ENCODE results near the gene ZNF581. TPM values are rescaled to one million over a fixed set of nuclear protein-coding genes. Genes with fewer than 3 reads are reported as not detected.

The ZNF581 gene
- total RNA-seq, 2 donors from 2014 or later, result 7.5 to 8.6 TPM

DNA sequence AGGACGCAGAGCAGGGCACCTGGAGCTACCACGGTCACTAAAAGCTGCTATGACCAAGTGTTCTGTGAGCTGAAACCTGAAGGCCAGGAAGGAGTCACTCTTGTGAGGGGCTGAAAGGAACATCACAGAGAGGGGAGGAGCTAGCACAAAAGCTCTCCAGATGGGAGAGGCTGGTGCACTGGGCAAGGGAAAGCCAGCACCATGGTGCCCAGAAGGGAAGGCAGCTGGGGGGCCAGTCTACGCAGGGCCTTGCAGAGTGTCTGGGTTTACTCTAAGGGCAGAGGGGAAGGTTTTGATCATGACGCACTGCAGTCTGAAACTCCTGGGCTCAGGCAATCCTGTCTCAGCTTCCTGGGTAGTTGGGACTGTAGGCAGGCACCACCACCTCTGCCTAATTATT is 6.7 kb upstream of the ZNF581 start:
- no peaks in the 10 kb centered on the region for H3K36me3 ChIP-seq
- H3K27ac ChIP-seq, result no peak overlapping the region
- no peak for DNase-seq (ENCODE audit: low spot score)
- H3K4me1 ChIP-seq, result peaks cover 0 to 52% of the 10 kb centered on the region in 2 donors
- no peaks in the 10 kb centered on the region for H3K27me3 ChIP-seq
- H3K9me3 ChIP-seq, result no peaks in the 10 kb centered on the region
- TF ChIP-seq, protein P1, sequence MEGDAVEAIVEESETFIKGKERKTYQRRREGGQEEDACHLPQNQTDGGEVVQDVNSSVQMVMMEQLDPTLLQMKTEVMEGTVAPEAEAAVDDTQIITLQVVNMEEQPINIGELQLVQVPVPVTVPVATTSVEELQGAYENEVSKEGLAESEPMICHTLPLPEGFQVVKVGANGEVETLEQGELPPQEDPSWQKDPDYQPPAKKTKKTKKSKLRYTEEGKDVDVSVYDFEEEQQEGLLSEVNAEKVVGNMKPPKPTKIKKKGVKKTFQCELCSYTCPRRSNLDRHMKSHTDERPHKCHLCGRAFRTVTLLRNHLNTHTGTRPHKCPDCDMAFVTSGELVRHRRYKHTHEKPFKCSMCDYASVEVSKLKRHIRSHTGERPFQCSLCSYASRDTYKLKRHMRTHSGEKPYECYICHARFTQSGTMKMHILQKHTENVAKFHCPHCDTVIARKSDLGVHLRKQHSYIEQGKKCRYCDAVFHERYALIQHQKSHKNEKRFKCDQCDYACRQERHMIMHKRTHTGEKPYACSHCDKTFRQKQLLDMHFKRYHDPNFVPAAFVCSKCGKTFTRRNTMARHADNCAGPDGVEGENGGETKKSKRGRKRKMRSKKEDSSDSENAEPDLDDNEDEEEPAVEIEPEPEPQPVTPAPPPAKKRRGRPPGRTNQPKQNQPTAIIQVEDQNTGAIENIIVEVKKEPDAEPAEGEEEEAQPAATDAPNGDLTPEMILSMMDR (IDR thresholded peaks at IDR 0.05), result no peak
- H3K4me3 ChIP-seq, result no peak overlapping the region

DNA sequence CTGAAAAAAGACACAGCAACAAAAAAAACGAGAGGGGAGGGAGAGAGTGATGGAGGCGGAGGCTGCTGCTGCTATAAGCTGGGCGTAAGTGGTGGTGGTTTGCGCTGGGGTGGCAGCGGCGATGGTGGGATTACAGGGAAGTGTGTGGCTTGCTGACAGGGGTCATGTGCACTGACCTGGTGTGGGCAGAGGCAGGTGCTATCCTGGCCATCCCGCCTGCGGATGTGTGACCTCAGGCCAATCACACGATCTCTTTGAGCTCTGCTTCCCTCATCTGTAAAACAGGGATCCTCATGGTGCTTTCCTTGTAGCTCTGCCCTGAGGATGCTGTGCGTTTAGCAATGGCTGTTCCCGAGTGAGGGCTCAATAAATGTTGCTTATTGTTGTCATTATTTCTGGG is 5.9 kb upstream of the ZNF581 start:
- TF ChIP-seq, protein P1 (IDR thresholded peaks at IDR 0.05), result no peak
- DNase-seq (ENCODE audit: low spot score), result no peak
- Histone ChIP-seq H3K4me1 (peaks cover 0 to 61% of the 10 kb centered on the region in 2 donors), H3K36me3 (no peaks in the 10 kb centered on the region), H3K27ac (no peak overlapping the region), H3K27me3 (no peaks in the 10 kb centered on the region), H3K9me3 (no peaks in the 10 kb centered on the region), H3K4me3 (no peak overlapping the region)

DNA sequence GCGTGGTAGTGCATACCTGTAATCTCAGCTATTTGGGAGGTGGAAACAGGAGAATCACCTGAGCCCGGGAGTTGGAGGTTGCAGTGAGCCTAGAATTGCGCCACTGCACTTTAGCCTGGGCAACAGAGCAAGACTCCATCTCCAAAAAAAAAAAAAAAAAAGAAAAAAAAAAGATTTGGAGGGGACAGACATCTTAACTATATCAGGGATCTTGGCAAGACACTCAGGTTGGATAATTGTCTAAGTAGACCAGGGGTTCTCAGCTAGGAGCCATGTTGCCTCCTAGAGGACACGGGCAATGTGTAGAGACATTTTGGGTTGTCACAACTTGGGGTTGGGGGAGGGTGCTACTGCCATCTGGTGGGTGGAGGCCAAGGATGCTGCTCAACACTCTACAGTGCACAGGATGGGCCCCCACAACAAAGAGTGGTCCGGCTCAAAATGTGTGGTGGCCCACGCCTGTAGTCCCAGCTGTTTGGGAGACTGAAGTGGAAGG is 4.5 kb upstream of the ZNF581 start:
- Histone ChIP-seq H3K4me1 (peaks cover 0 to 70% of the 10 kb centered on the region in 2 donors), H3K27ac (no peak overlapping the region)

DNA sequence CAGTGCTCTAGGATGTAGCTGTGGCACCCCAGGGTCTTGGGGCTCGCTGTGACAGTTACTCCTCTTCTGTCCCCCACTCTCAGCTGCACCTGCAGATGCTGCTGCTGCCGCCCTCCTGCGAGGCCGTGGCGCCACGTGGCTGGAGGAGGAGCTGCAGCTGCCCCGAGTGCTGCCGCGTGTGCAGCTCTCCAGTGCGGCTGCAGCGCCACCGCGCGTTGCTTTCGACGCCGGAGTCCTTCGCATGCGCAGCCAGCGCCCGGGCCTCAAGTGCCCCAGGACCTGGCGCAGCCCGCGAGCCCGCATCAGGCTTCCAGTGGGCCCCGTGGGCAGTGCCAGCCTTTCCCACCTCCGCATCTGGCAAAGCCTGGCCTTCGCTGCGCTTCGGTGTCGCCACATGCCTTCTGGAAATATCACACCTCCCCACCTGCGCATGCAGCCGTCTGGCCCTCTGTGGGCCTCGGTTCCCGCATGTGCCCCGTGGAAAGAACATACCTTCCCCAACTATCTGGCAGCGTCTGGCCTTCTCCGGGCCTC is 3.3 kb upstream of the ZNF581 start:
- no peaks in the 10 kb centered on the region for H3K9me3 ChIP-seq
- peaks cover 0 to 78% of the 10 kb centered on the region in 2 donors for H3K4me1 ChIP-seq
- TF ChIP-seq, protein P1 (IDR thresholded peaks at IDR 0.05), result peak in 1 of 2 donors; percentile 66
- H3K4me3 ChIP-seq, result peak overlapping the region; percentile 85 to 97
- H3K27ac ChIP-seq, result peak overlapping the region; percentile 94 to 97
- DNase-seq (ENCODE audit: low spot score), result no peak
- H3K27me3 ChIP-seq, result no peaks in the 10 kb centered on the region
- H3K36me3 ChIP-seq, result peaks cover 4% of the 10 kb centered on the region

More for the DNA sequence above, 4.5 kb upstream of the ZNF581 start:
- DNase-seq (ENCODE audit: low spot score), result no peak
- Histone ChIP-seq H3K27me3 (no peaks in the 10 kb centered on the region), H3K9me3 (no peaks in the 10 kb centered on the region), H3K4me3 (no peak overlapping the region), H3K36me3 (no peaks in the 10 kb centered on the region)
- TF ChIP-seq, protein P1 (IDR thresholded peaks at IDR 0.05), result peak in 1 of 2 donors; percentile 29

DNA sequence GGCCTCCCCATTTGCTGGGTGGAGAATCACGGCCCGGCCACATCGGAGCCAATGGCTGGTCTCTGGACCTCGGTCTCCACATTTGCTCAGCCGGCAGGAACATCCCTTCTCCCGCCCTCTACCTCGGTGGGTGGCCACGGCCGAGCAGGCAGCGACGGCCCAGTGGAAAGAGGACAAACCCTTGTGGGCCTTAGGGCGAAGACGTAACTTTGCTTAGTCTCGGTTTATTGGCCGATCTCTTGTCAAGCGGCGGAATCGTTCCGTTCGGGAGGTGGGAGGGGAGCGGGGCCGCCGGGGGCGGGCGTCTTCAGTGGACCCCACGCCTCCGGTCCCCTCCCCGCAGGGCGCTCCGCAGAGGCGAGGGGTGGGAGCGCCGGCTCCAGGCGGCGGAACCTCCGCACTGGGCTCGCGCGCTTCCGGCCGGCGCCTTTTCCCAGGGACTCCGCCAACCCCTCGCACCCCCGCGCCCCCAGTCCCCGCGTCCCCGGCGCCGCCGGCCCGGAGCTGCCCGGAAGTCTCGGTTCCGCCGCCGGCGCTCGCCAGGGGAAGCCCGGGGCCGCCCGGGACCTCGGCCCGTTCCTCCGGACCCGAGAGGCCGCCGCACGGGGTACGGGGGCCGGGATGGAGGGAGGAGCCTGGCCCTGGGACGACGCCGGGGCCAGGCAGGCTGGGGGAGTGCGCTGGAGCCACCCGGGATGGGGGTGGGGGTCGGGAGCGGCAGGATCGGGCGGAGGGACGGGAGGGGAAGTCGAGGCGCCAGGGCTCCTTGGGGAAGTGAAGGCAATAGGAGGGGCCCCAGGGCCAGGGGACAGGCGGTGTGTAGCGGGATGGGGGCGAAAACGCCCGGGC is 2.6 kb upstream of the ZNF581 start, which contains the start of gene ZNF580:
Gene ZNF580 (plus strand): TSS at position 426 of the 849 bp plus-strand sequence. CDS start 1,507 bp downstream, outside the sequence.
- TF ChIP-seq, protein P1 (IDR thresholded peaks at IDR 0.05), result no peak
- H3K27me3 ChIP-seq, result no peaks in the 10 kb centered on the region
- peak within 1 kb of the TSS; percentile 94 to 97 for H3K27ac ChIP-seq
- H3K9me3 ChIP-seq, result no peaks in the 10 kb centered on the region
- H3K4me3 ChIP-seq, result peak within 1 kb of the TSS; percentile 85 to 97
- peaks cover 0 to 77% of the 10 kb centered on the region in 2 donors for H3K4me1 ChIP-seq
- peaks cover 11% of the 10 kb centered on the region for H3K36me3 ChIP-seq
- no peak for DNase-seq (ENCODE audit: low spot score)

Measured in right atrium auricular region (tissue), 2 donors.